CMK (cell line): Measurements from ENCODE around the gene EPOP.
"Not testable (repeated sequence)": the region's sequence is repeated elsewhere in the genome, so short reads cannot be mapped to it uniquely, and the experiment has no call there.

Experiments
- DNase-seq: peaks from one replicate; pipeline ENCODE4 v3.0.0-alpha.2; 2010; ENCODE audit warnings: low read depth

Gene EPOP

GRCh38 chr17:38637951-38638350 is 36.8 kb downstream of the EPOP start:
- DNase-seq, result no peak

- DNase-seq, result no peak
Observed at GRCh38 chr17:38636054-38636453, 38.7 kb downstream of the EPOP start.

GRCh38 chr17:38632334-38632733 is 42.4 kb downstream of the EPOP start:
- no peak for DNase-seq

- DNase-seq, result no peak
Observed at GRCh38 chr17:38628441-38628840, 46.3 kb downstream of the EPOP start.

- no peak for DNase-seq
Observed at GRCh38 chr17:38627957-38628356, 46.8 kb downstream of the EPOP start.

GRCh38 chr17:38626606-38627226 is 48.0 kb downstream of the EPOP start:
- not testable (repeated sequence) for DNase-seq

- no peak for DNase-seq
Observed at GRCh38 chr17:38625482-38625881, 49.3 kb downstream of the EPOP start.

GRCh38 chr17:38624782-38625355 is 49.9 kb downstream of the EPOP start:
- not testable (repeated sequence) for DNase-seq
